ENCODE measurements around the gene STAM2. TPM values are rescaled to one million over a fixed set of nuclear protein-coding genes. Genes with fewer than 3 reads are reported as not detected.

Gene STAM2
- total RNA-seq, 4 donors from 2014 or later = 18.8 to 37.0 (median 33.9) TPM

DNA sequence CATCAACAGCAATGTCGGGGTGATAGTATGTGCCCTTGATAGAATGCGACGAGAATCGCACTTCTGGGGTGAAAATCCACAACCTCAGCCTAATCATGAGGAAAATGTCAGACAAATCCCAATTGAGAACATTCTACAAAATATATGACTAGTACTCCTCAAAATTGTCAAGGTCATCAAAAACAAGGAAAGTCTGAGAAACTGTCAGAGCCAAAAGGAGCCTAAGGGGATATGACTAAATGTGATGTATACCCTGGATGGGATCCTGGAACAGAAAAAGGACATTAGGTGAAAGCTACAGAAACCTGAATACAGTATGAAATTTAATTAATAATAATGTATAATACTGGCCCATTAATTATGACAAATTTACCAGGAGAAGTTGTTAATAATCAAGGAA, 69.1 kb downstream of the STAM2 start:
- TF ChIP-seq, protein P1, sequence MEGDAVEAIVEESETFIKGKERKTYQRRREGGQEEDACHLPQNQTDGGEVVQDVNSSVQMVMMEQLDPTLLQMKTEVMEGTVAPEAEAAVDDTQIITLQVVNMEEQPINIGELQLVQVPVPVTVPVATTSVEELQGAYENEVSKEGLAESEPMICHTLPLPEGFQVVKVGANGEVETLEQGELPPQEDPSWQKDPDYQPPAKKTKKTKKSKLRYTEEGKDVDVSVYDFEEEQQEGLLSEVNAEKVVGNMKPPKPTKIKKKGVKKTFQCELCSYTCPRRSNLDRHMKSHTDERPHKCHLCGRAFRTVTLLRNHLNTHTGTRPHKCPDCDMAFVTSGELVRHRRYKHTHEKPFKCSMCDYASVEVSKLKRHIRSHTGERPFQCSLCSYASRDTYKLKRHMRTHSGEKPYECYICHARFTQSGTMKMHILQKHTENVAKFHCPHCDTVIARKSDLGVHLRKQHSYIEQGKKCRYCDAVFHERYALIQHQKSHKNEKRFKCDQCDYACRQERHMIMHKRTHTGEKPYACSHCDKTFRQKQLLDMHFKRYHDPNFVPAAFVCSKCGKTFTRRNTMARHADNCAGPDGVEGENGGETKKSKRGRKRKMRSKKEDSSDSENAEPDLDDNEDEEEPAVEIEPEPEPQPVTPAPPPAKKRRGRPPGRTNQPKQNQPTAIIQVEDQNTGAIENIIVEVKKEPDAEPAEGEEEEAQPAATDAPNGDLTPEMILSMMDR (IDR thresholded peaks at IDR 0.05) = no peak
- TF ChIP-seq POLR2A (IDR thresholded peaks at IDR 0.05) = no peak
- intact Hi-C loops (cut with DNase I) = no loop called here
- no peak overlapping the region for H3K27ac ChIP-seq
- no peaks in the 10 kb centered on the region for H3K9me3 ChIP-seq
- peaks cover 0 to 4% (median 0%) of the 10 kb centered on the region in 4 donors for H3K27me3 ChIP-seq
- WGBS, 2 donors = 53 to 66% methylated on average over 4 of the region's 4 CpGs
- H3K36me3 ChIP-seq = no peaks in the 10 kb centered on the region
- no peak for DNase-seq
- H3K4me1 ChIP-seq = no peaks in the 10 kb centered on the region
- no peak overlapping the region for H3K4me3 ChIP-seq

DNA sequence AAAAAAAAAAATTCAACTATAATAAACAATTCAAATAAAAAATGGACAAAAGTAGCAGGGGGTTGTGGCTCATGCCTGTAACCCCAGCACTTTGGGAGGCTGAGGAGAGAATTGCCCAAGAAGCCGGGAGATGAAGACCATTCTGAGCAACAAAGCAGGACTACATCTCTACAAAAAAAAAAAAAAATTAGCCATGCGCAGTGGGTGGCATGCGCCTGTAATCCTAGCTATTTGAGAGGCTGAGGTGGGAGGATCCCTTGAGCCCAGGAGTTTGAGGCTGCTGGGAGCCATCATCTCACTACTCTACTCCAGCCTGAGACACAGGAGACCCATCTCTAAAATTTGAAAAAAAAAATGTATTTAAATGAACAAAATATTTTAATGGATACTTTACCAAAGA, 72.3 kb downstream of the STAM2 start:
- WGBS, 2 donors = 94 to 100% methylated on average over 3 of the region's 3 CpGs
- H3K4me1 ChIP-seq = peaks cover 0 to 18% (median 7%) of the 10 kb centered on the region in 3 donors

DNA sequence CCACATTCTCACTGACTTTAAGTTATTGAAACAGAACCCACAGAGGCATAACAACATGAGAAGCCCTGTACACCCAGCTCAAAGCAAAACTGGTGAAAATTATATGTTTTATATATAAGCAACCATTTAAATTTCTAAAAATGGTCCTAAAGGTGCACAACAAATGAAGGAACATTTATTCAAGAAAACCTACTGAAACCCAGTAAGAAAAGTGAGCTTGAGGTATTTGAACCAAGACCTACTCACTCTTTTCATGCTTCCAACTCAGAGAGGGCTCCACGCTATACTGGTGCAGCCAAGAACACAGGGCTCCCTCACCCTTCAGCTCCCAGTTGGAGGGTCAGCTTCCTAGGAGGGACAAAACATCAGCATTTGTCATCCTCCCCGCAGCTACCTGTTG, 74.6 kb downstream of the STAM2 start:
- Histone ChIP-seq H3K9me3 (no peaks in the 10 kb centered on the region), H3K4me3 (no peak overlapping the region), H3K27ac (no peak overlapping the region), H3K4me1 (peaks cover 0 to 38% (median 10%) of the 10 kb centered on the region in 3 donors), H3K36me3 (no peaks in the 10 kb centered on the region), H3K27me3 (peaks cover 0 to 43% (median 0%) of the 10 kb centered on the region in 4 donors)
- intact Hi-C loops (cut with DNase I) = no loop called here
- WGBS, 2 donors = 93 to 100% methylated on average over 2 of the region's 2 CpGs
- DNase-seq = no peak
- TF ChIP-seq, protein P1 (IDR thresholded peaks at IDR 0.05) = no peak
- no peak for TF ChIP-seq POLR2A (IDR thresholded peaks at IDR 0.05)

More for the DNA sequence above, 72.3 kb downstream of the STAM2 start:
- no peak overlapping the region for H3K4me3 ChIP-seq
- H3K9me3 ChIP-seq = no peaks in the 10 kb centered on the region
- no peak for DNase-seq
- peaks cover 0 to 36% (median 0%) of the 10 kb centered on the region in 4 donors for H3K27me3 ChIP-seq
- TF ChIP-seq POLR2A (IDR thresholded peaks at IDR 0.05) = no peak
- TF ChIP-seq, protein P1 (IDR thresholded peaks at IDR 0.05) = no peak
- no peak overlapping the region for H3K27ac ChIP-seq
- no peaks in the 10 kb centered on the region for H3K36me3 ChIP-seq
- intact Hi-C loops (cut with DNase I) = no loop called here

DNA sequence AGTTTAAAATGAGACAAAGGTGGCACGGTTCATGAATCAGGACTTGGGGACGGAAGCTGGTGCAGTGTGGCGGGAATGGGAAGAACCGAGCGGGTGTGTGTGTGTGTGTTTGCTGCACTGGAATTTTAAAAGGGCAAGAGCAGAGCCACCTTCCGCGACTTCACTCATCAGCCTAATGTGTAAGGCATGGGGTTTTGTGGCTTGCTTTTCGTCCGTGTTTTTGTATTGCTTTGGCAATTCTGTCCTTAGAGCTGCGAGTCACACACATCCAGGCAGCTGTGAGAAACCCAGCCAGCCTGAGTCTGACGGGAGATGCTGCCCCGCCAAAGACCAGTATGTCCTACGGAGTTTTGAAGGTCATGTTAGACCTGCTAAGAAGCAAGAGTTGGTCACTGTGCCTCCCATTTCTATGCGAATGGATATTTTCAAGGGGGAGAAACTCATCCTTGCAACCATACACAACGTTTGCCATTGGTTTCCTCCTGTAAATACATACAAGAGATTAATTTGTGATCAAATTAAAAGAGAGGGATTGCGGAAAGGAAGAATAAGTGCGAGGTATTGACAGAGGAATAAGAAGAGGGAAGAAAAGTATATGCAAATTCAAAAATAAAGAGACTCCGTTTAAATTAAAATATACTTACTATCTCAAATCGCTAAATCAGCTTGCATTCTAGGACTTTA, 76.1 kb downstream of the STAM2 start:
- Histone ChIP-seq H3K27ac (peak overlapping the region in 3 of 4 donors; percentile 69 to 79 (median 69)), H3K4me1 (peaks cover 0 to 42% (median 10%) of the 10 kb centered on the region in 3 donors), H3K36me3 (no peaks in the 10 kb centered on the region), H3K4me3 (peak overlapping the region; percentile 63 to 77 (median 68)), H3K9me3 (no peaks in the 10 kb centered on the region), H3K27me3 (peaks cover 0 to 43% (median 0%) of the 10 kb centered on the region in 4 donors)
- WGBS, 2 donors = 11 to 14% methylated on average over 19 of the region's 19 CpGs
- DNase-seq = no peak
- TF ChIP-seq, protein P1 (IDR thresholded peaks at IDR 0.05) = no peak
- no peak for TF ChIP-seq POLR2A (IDR thresholded peaks at IDR 0.05)
- intact Hi-C loops (cut with DNase I) = no loop called here

DNA sequence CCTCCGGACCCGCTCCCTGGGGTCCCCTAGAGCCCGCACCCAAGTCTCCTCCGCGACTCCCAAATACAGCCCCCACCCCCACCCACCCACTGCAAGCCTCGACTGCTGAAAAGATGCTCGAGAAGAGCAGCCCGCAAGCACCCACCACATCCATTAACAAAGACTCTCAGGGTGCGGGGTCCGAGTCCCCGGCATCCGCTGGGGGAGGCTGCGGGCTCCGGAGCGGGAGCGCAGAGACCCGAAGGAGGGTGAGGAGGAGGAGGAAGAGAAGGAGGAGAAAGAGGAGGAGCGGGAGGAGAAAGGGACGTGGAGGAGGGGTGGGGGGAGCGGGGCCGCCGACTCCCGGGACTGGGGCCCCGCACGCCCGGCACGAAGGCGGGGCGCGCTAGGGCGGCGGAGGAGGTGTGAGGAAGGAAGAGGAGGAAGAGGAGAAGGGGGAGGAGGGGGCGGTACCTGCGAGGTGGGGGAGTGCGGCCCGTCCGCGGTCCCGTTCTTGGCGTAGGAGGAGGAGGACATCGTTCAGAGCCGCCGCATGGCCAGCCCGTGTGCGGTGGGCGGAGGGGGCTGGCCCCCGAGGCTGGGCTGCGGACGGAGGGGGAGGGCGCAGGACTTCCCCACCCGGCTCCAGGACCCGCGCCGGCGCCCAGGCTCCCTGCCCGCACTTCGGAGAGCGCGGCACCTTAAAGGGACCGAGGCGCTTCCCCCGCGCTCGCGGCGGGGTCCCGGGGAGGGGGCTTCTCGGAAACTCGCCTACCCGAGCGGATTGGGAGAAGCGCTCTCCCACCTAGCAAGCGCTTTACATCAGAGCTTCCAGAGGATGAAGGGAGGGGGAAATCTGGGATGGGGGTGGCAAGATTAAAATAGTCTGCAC, 76.8 kb downstream of the STAM2 start, which contains the start of gene CACNB4:
CACNB4 (minus strand) TSS at position 549 of the 871 bp plus-strand sequence.
- DNase-seq = no peak
- intact Hi-C loops (cut with DNase I) = no loop called here
- Histone ChIP-seq H3K4me1 (peaks cover 0 to 45% (median 10%) of the 10 kb centered on the region in 3 donors), H3K27me3 (peaks cover 0 to 43% (median 0%) of the 10 kb centered on the region in 4 donors), H3K27ac (peak within 1 kb of the TSS; percentile 69 to 81 (median 74)), H3K9me3 (no peaks in the 10 kb centered on the region), H3K4me3 (peak within 1 kb of the TSS; percentile 63 to 77 (median 68)), H3K36me3 (no peaks in the 10 kb centered on the region)
- WGBS, 2 donors = 0% methylated on average over 30 to 35 of the region's 73 CpGs
- TF ChIP-seq, protein P1 (IDR thresholded peaks at IDR 0.05) = no peak
- TF ChIP-seq POLR2A (IDR thresholded peaks at IDR 0.05) = no peak

Data from esophagus squamous epithelium (tissue), 5 donors.